RWPE2 (cell line): Measurements from ENCODE around the gene SH3BP4.
"Not testable (repeated sequence)": the region's sequence is repeated elsewhere in the genome, so short reads cannot be mapped to it uniquely, and the experiment has no call there.

Experiments used
- ATAC-seq: fragments of 200-7000 bp; cut with Tn5 transposase; 3 replicates; pipeline ENCODE4 v1.9.1; 2021; ENCODE audit warnings: low read depth
- DNase-seq: peaks from one replicate; pipeline ENCODE4 v3.0.0-alpha.2; 2020; ENCODE audit warnings: low spot score
- H3K27ac ChIP-seq: fragments of 450-650 bp; 2 replicates; pipeline ENCODE4 v1.5.1; 2017; ENCODE audit warnings: mild to moderate bottlenecking; ENCODE audit not compliant: poor library complexity, severe bottlenecking
- H3K27me3 ChIP-seq: fragments of 250-450 bp; sonication (Bioruptor Pico); 2 replicates; pipeline ENCODE4 v1.5.1; 2021; ENCODE audit warnings: mild to moderate bottlenecking, moderate library complexity; ENCODE audit not compliant: insufficient read depth, poor library complexity, severe bottlenecking
- H3K36me3 ChIP-seq: fragments of 250-450 bp; sonication (Bioruptor Pico); 2 replicates; pipeline ENCODE4 v1.5.1; 2020; ENCODE audit warnings: low read depth, mild to moderate bottlenecking, moderate library complexity
- H3K4me1 ChIP-seq: fragments of 250-450 bp; sonication (Bioruptor Pico); 2 replicates; pipeline ENCODE4 v1.5.1; 2021; ENCODE audit warnings: mild to moderate bottlenecking, moderate library complexity; ENCODE audit not compliant: insufficient read depth, poor library complexity, severe bottlenecking
- H3K4me3 ChIP-seq: fragments of 250-450 bp; sonication (Bioruptor Pico); 2 replicates; pipeline ENCODE4 v1.5.1; 2021; ENCODE audit warnings: mild to moderate bottlenecking, moderate library complexity; ENCODE audit not compliant: severe bottlenecking
- H3K9me3 ChIP-seq: fragments of 250-450 bp; sonication (Bioruptor Pico); 2 replicates; pipeline ENCODE4 v1.5.1; 2021; ENCODE audit warnings: mild to moderate bottlenecking, moderate library complexity; ENCODE audit not compliant: severe bottlenecking
- CTCF ChIP-seq: fragments of 450-650 bp; IDR thresholded peaks from one replicate; pipeline ENCODE4 v1.5.1; 2017; ENCODE audit warnings: mild to moderate bottlenecking, moderate library complexity; ENCODE audit not compliant: poor library complexity, severe bottlenecking

The SH3BP4 gene

GRCh38 chr2:235017441-235017840 lies 65.6 kb downstream of the SH3BP4 start:
- no peak for ATAC-seq

DNA sequence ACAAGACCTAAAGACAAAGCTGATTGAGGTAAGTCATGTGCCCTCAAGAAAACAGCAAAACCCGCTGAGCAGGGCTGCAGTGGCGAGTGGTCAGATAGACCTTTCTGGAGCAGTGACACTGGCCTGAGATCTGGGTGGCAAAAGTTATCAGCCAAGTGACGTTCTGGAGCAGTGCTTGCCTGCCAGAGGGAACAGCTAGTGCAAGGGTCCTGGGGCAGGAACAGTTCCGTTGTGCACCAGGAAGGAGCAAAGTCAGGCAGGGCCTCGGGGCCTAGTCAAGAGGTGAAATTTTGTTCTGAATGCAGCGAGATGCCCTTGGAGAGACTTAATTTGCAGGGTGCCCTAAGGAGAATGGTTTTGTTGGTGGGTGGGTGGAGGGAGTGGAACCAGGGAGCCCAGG lies 67.0 kb downstream of the SH3BP4 start:
- Histone ChIP-seq H3K9me3 (no peaks in the 10 kb centered on the region), H3K27me3 (no peaks in the 10 kb centered on the region), H3K4me1 (peaks cover 41% of the 10 kb centered on the region), H3K36me3 (peaks cover 8% of the 10 kb centered on the region; the same call in 1 of the 2 replicates), H3K27ac (peak overlapping the region; percentile 100), H3K4me3 (no peak overlapping the region)
- ATAC-seq (no peak), DNase-seq (no peak)
- TF ChIP-seq CTCF, result no peak

More at GRCh38 chr2:235017441-235017840, 65.6 kb downstream of the SH3BP4 start:
- Histone ChIP-seq H3K27ac (no peak overlapping the region), H3K4me1 (peaks cover 27% of the 10 kb centered on the region), H3K4me3 (no peak overlapping the region), H3K27me3 (no peaks in the 10 kb centered on the region), H3K36me3 (peaks cover 8% of the 10 kb centered on the region; the same call in 1 of the 2 replicates), H3K9me3 (no peaks in the 10 kb centered on the region)
- no peak for TF ChIP-seq CTCF
- DNase-seq, result no peak

DNA sequence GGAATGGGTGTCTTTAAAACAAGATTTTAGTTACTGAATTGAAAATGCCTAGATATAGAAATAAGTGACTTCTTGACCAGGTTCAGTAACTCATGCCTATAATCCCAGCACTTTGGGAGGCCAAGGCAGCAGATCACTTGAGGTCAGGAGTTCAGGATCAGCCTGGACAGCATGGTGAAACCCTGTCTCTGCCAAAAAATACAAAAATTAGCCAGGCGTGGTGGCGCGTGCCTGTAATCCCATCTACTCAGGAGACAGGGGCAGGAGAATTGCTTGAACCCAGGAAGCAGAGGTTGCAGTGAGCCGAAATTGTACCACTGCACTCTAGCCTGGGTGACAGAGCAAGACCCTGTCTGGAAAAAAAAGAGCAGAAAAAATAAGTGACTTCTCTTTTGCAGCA lies 68.3 kb downstream of the SH3BP4 start:
- not testable (repeated sequence) for H3K9me3 ChIP-seq, H3K4me3 ChIP-seq, H3K36me3 ChIP-seq, H3K27me3 ChIP-seq, DNase-seq, ATAC-seq
- H3K27ac ChIP-seq, result peak overlapping the region; percentile 100
- peaks cover 54% of the 10 kb centered on the region for H3K4me1 ChIP-seq

DNA sequence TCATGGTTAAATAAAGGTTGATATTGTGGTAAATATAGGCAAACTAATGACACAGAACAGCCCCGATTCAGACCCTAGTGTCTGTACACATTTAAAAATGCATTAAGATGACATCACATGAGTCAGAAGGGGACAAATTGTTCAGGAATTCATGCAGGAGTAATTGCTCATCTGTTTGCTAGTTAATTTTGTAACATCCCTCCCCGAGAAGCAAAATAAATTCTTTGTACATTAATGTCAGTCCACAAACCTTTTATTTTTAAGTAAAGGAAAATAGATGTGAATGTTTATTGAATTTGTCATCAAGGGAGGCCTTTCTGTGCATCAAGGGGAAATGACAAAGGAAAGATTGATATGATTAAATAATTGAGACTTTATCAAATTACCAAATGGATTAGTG lies 69.9 kb downstream of the SH3BP4 start:
- TF ChIP-seq CTCF, result no peak
- Histone ChIP-seq H3K9me3 (no peaks in the 10 kb centered on the region), H3K4me1 (peaks cover 69% of the 10 kb centered on the region)

DNA sequence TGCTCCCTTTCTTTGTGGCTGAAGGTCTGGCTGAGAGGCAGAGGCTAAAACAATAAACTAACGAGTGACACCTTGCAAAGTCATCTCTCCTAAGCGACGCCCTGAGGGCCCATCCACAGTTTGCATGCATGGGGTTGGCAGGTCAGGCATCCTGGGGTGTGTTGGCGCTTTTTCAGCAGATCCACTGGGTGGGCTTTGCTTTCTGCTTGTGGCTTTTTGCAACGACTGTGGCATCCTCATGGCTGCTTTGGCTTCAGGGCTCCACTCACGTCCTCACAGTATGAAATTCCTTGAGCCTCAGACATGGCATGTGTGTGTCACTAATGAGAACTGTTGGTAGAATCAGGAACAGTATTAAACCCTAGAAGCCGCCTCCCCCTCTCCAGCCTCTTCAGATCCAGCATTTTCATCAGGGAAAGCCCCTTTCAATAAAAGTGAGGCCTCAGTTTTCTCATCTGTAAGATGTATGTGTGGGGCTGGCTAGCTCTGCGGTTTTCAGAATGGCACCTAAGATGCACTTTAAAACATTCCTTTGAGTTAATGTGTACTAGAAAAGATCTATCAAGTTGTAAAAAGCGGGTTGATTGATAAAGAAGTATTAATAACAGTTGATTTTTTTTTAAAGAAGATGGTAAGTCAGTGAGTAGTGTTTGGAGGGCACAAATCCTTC lies 72.5 kb downstream of the SH3BP4 start:
- H3K4me1 ChIP-seq, result peaks cover 81% of the 10 kb centered on the region
- H3K27ac ChIP-seq, result peak overlapping the region; percentile 100
- DNase-seq, result no peak
- no peaks in the 10 kb centered on the region for H3K9me3 ChIP-seq
- ATAC-seq, result no peak
- no peaks in the 10 kb centered on the region for H3K27me3 ChIP-seq
- H3K4me3 ChIP-seq, result no peak overlapping the region
- no peak for TF ChIP-seq CTCF
- peaks cover 5% of the 10 kb centered on the region; the same call in 1 of the 2 replicates for H3K36me3 ChIP-seq

More for the DNA sequence above, 69.9 kb downstream of the SH3BP4 start:
- no peak for DNase-seq
- peaks cover 5% of the 10 kb centered on the region; the same call in 1 of the 2 replicates for H3K36me3 ChIP-seq
- no peak overlapping the region for H3K4me3 ChIP-seq
- ATAC-seq, result peak; percentile 55
- H3K27ac ChIP-seq, result peak overlapping the region; percentile 100
- H3K27me3 ChIP-seq, result no peaks in the 10 kb centered on the region
